ENCODE results near the gene SYNC.
"Not testable (repeated sequence)": the region's sequence is repeated elsewhere in the genome, so short reads cannot be mapped to it uniquely, and the experiment has no call there.

SYNC gene

DNA sequence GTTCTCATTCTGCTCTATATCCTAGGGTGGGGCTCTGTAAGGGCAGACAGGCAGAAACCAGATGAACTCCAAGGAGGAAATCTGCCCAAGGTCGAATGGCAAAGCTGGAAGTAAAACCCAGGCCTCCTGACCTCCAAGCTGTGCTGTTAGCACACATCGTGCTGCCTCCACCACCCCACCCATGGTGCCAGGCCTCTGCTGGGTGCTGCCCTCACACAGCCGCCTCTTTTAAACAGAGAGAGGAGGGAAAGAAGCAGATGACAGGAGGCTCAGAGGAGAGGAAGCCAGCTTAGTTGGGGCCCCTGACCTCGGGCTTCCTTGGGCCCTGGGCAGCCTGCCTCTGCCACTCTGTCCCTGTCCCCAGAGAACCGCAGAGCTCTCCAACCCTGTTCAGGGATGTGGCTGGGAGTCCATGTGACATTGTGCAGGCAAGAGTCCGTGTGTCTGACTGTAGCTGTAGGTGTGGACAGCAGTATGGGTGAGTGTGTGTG lies 1.1 kb downstream of the SYNC start:
- H3K9ac ChIP-seq (ENCODE audit: low read length) = no peak overlapping the region
- no peaks in the 10 kb centered on the region for H3F3A ChIP-seq (ENCODE audit: insufficient read depth, low read length)
- TF ChIP-seq, protein P1, sequence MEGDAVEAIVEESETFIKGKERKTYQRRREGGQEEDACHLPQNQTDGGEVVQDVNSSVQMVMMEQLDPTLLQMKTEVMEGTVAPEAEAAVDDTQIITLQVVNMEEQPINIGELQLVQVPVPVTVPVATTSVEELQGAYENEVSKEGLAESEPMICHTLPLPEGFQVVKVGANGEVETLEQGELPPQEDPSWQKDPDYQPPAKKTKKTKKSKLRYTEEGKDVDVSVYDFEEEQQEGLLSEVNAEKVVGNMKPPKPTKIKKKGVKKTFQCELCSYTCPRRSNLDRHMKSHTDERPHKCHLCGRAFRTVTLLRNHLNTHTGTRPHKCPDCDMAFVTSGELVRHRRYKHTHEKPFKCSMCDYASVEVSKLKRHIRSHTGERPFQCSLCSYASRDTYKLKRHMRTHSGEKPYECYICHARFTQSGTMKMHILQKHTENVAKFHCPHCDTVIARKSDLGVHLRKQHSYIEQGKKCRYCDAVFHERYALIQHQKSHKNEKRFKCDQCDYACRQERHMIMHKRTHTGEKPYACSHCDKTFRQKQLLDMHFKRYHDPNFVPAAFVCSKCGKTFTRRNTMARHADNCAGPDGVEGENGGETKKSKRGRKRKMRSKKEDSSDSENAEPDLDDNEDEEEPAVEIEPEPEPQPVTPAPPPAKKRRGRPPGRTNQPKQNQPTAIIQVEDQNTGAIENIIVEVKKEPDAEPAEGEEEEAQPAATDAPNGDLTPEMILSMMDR (IDR thresholded peaks at IDR 0.05; ENCODE audit: low read length) = no peak
- no peak for TF ChIP-seq EZH2 (IDR thresholded peaks at IDR 0.05; ENCODE audit: borderline replicate concordance, low read length)
- H3K79me2 ChIP-seq (ENCODE audit: insufficient read depth, low read length) = no peaks in the 10 kb centered on the region
- H3K27ac ChIP-seq (ENCODE audit: low read depth, low read length, poor library complexity, severe bottlenecking) = no peak overlapping the region
- no peaks in the 10 kb centered on the region for H3K9me2 ChIP-seq (ENCODE audit: low read depth, low read length)
- H3K36me3 ChIP-seq (ENCODE audit: insufficient read depth, low read length) = no peaks in the 10 kb centered on the region
- H2AFZ ChIP-seq (ENCODE audit: low read length) = no peak overlapping the region
- peaks cover 11% of the 10 kb centered on the region for H3K4me1 ChIP-seq (ENCODE audit: insufficient read depth, low read length, severe bottlenecking)
- no peak overlapping the region for H3K4me2 ChIP-seq (ENCODE audit: low read length)
- no peaks in the 10 kb centered on the region for H4K20me1 ChIP-seq (ENCODE audit: insufficient read depth, low read length)
- H3K4me3 ChIP-seq (ENCODE audit: low read depth, low read length, poor library complexity, severe bottlenecking) = no peak overlapping the region
- H3K27me3 ChIP-seq (ENCODE audit: insufficient read depth, low read length) = peaks cover 19% of the 10 kb centered on the region
- H3K9me3 ChIP-seq (ENCODE audit: low read length) = no peaks in the 10 kb centered on the region

DNA sequence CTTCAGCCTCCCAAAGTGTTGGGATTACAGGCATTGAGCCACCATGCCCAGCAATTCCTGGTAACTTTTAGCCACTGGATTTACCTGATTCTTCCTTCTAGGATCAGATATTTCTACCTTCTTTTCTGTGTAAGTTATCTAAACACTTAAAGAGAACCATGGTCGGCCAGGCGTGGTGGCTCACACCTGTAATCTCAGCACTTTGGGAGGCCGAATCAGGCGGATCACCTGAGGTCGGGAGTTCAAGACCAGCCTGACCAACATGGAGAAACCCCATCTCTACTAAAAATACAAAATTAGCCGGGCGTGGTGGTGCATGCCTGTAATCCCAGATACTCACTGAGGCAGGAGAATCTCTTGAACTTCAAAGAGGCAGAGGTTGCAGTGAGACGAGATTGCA lies 5.6 kb downstream of the SYNC start:
- H4K20me1 ChIP-seq (ENCODE audit: insufficient read depth, low read length); H3K4me1 ChIP-seq (ENCODE audit: insufficient read depth, low read length, severe bottlenecking): not testable (repeated sequence)

DNA sequence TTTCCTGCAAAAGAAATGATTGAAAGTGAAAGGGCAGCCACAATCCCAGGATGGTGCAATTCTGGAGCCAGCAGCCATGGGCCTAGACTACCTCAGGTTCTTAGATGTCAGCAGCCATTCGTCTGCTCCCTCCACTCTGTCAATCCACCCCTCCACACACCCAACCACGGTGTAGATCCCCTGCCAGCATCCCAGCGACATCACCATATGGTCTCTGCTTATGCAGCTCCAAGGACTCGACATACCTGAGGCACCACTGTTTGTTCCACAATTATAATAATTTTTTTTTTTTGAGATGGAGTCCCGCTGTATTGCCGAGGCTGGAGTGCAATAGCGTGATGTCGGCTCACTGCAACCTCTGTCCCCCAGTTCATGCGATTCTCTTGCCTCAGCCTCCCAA lies 6.5 kb downstream of the SYNC start:
- Histone ChIP-seq H4K20me1 (ENCODE audit: insufficient read depth, low read length) (no peaks in the 10 kb centered on the region), H3K9ac (ENCODE audit: low read length) (no peak overlapping the region), H2AFZ (ENCODE audit: low read length) (no peak overlapping the region), H3K36me3 (ENCODE audit: insufficient read depth, low read length) (no peaks in the 10 kb centered on the region), H3F3A (ENCODE audit: insufficient read depth, low read length) (no peaks in the 10 kb centered on the region), H3K9me2 (ENCODE audit: low read depth, low read length) (no peaks in the 10 kb centered on the region), H3K4me3 (ENCODE audit: low read depth, low read length, poor library complexity, severe bottlenecking) (no peak overlapping the region), H3K4me2 (ENCODE audit: low read length) (no peak overlapping the region), H3K4me1 (ENCODE audit: insufficient read depth, low read length, severe bottlenecking) (no peaks in the 10 kb centered on the region), H3K9me3 (ENCODE audit: low read length) (no peaks in the 10 kb centered on the region), H3K79me2 (ENCODE audit: insufficient read depth, low read length) (no peaks in the 10 kb centered on the region), H3K27me3 (ENCODE audit: insufficient read depth, low read length) (no peaks in the 10 kb centered on the region), H3K27ac (ENCODE audit: low read depth, low read length, poor library complexity, severe bottlenecking) (no peak overlapping the region)
- no peak for TF ChIP-seq EZH2 (IDR thresholded peaks at IDR 0.05; ENCODE audit: borderline replicate concordance, low read length)
- TF ChIP-seq, protein P1 (IDR thresholded peaks at IDR 0.05; ENCODE audit: low read length) = no peak

More for the DNA sequence above, 5.6 kb downstream of the SYNC start:
- H3K9ac ChIP-seq (ENCODE audit: low read length); H3F3A ChIP-seq (ENCODE audit: insufficient read depth, low read length); H3K36me3 ChIP-seq (ENCODE audit: insufficient read depth, low read length); H2AFZ ChIP-seq (ENCODE audit: low read length); H3K27me3 ChIP-seq (ENCODE audit: insufficient read depth, low read length); H3K9me2 ChIP-seq (ENCODE audit: low read depth, low read length); H3K4me3 ChIP-seq (ENCODE audit: low read depth, low read length, poor library complexity, severe bottlenecking); H3K4me2 ChIP-seq (ENCODE audit: low read length); H3K79me2 ChIP-seq (ENCODE audit: insufficient read depth, low read length); H3K27ac ChIP-seq (ENCODE audit: low read depth, low read length, poor library complexity, severe bottlenecking); H3K9me3 ChIP-seq (ENCODE audit: low read length): not testable (repeated sequence)

DNA sequence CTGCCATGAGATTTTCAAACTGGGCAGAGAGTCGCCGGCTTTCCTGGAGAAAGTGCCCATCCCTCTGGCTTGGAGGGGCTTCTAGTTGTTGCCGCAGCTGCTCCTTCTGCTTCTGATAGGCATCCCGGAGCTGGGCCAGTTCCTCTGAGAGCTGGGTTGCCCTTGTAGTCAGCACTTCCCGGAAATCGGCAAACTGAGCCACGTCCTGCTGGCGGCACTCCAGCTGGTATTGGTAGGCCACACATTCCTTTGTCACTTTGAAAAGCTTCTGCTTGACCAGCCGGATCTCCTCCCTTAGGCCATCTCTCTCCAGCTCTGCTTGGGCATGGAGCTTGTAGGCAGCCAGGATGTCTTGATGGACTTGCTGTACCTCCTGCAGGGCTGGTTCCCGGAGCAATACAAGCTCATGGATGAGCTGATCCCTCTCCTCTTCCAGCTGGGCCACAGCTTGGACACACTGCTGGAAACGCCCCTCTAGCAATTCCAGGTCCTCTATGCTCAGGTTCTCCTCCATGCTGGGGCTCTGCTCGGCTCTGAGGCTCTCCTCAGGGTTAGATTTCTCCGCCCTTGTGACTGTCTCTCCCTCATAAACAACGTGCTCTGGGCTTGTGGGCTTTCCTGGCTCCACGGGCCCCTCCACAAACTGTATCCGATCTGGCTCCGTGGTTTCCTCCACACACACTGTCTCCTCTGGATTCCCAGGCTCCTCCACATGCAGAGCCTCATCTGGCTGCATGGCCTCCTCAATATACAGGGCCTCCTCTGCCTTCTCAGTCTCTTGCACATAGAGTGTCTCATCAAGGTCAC lies 7.3 kb downstream of the SYNC start:
- Histone ChIP-seq H3K9ac (ENCODE audit: low read length) (no peak overlapping the region), H3K27me3 (ENCODE audit: insufficient read depth, low read length) (no peaks in the 10 kb centered on the region), H3K79me2 (ENCODE audit: insufficient read depth, low read length) (no peaks in the 10 kb centered on the region), H3K27ac (ENCODE audit: low read depth, low read length, poor library complexity, severe bottlenecking) (no peak overlapping the region), H2AFZ (ENCODE audit: low read length) (no peak overlapping the region), H3K9me3 (ENCODE audit: low read length) (no peaks in the 10 kb centered on the region), H3K36me3 (ENCODE audit: insufficient read depth, low read length) (no peaks in the 10 kb centered on the region), H3K9me2 (ENCODE audit: low read depth, low read length) (no peaks in the 10 kb centered on the region), H3F3A (ENCODE audit: insufficient read depth, low read length) (no peaks in the 10 kb centered on the region), H3K4me1 (ENCODE audit: insufficient read depth, low read length, severe bottlenecking) (no peaks in the 10 kb centered on the region), H4K20me1 (ENCODE audit: insufficient read depth, low read length) (no peaks in the 10 kb centered on the region), H3K4me3 (ENCODE audit: low read depth, low read length, poor library complexity, severe bottlenecking) (no peak overlapping the region), H3K4me2 (ENCODE audit: low read length) (no peak overlapping the region)
- TF ChIP-seq, protein P1 (IDR thresholded peaks at IDR 0.05; ENCODE audit: low read length) = no peak
- TF ChIP-seq EZH2 (IDR thresholded peaks at IDR 0.05; ENCODE audit: borderline replicate concordance, low read length) = no peak
